NCI-H774 (cell line): Measurements from ENCODE around the gene ETHE1.

Experiments
- DNase-seq: peaks from one replicate; lab custom pipeline; 2025; lab: John Stamatoyannopoulos, UW

ETHE1 gene

GRCh38 chr19:43490759-43491158 is 36.2 kb downstream of the ETHE1 start:
- no peak for DNase-seq

DNA sequence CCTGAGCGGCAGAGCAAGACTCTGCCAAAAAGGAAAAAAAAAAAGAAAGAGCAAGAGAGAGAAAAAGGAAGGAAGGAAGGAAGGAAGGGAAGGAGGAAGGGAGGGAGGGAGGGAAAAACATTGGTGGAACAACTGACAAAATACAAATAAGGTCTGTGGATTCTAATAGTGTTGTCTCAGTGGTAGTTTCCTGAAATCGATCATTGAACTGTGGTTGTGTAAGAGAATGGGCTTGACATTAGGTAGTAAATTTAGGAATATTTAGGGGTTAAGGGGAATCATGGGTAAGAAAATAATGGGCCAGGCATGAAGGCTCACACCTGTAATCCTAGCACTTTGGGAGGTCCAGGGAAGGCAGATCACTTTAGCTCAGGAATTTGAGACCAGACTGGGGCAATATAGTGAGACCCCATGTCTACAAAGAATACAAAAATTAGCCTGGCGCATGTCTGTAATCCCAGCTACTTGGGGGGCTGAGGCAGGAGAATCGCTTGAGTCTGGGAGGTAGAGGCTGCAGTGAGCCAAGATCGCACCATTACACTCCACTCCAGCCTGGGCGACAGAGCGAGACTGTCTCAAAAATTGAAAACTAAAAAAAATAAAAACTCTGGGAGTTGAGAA is 36.9 kb downstream of the ETHE1 start:
- DNase-seq, result no peak

GRCh38 chr19:43489310-43489709 is 37.7 kb downstream of the ETHE1 start:
- DNase-seq, result no peak

DNA sequence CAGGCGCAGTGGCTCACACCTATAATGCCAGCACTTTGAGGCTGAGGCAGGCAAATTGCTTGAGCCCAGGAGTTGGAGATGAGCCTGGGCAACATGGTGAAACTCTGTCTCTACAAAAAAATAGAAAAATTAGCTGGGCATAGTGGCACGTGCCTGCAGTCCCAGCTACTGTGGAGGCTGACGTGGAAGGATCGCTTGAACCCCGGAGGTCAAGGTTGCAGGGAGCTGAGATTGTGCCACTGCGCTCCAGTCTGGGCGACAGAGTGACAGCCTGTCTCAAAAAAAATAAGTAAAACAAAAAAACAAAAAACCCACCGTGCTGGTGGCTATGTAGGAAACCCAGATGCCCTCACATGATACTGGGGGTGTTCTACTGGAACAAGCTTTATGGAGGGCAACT is 38.8 kb downstream of the ETHE1 start:
- DNase-seq, result no peak

GRCh38 chr19:43486412-43486811 is 40.6 kb downstream of the ETHE1 start:
- no peak for DNase-seq

- DNase-seq, result no peak
Observed at GRCh38 chr19:43485951-43486350, 41.0 kb downstream of the ETHE1 start.

DNA sequence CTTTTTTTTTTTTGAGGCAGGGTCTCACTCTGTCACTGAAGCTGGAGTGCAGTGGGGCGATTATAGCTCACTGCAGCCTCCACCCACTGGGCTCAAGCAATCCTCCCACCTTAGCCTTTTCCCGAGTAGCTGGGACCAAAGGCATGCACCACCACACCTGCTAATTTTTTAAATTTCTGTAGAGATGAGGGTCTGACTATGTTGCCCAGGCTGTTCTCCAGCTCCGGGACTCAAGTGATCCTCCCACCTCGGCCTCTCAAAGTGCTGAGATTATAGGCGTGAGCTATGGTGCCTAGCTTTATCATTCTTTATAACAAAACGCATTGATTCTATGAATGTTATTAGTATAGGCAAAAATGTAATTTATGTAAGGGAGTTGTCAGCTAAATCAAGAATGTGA is 43.7 kb downstream of the ETHE1 start:
- DNase-seq, result no peak

DNA sequence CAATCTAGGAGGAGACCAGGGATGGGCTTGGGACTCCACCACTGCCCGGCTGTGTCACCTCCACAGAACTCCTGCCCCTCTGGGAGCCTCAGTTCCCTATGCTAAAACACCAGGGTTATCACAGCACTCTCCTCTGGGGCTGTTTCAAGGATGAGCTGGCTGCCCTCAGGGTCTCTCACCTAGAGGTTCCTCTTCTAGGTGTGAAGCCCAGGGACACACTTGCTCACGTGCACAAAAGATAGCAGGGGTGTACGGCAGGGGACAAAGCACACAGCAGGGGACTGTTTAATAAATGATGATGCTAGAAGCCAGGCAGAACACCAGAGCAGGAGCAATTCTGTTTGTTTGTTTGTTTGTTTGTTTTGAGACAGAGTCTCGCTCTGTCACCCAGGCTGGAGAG is 44.8 kb downstream of the ETHE1 start:
- no peak for DNase-seq

DNA sequence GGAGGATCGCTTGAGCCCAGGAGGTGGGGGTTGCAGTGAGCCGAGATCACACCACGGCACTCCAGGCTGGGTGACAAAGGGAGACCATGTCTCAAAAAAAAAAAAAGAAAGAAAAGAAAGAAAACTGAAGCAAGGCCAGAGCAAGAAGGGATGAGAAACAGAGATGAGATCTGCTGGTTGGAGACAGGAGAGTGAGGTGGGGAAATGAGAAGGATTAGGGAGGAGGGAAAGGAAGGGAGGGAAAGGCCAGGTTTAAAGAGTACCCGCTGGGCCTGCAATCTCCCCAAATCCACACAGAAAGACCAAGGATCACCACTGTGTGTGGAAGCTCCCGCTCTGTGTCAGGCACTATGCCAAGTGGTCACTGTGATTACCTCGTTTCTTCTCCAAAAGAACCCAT is 45.3 kb downstream of the ETHE1 start:
- DNase-seq, result no peak

DNA sequence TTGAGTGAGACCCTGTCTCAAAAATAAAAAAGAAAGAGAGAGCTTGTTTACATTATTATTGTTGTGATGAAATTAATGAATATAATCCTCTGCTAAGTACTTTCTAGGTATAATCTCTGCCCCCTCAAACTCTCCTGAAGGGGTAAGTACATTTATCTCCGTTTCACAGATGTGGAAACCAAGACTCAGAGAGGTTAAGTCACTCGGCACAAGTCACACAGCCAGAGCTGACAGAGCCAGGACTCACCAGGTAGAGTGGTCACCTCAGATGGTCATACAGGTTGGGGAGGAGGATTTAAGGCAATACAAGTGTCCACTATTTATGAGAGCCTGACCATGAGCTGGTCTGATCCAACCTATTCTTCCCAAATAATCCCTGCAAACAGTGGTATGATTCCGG is 46.4 kb downstream of the ETHE1 start:
- no peak for DNase-seq

- DNase-seq, result no peak
Observed at GRCh38 chr19:43479961-43480561, 46.9 kb downstream of the ETHE1 start.

DNA sequence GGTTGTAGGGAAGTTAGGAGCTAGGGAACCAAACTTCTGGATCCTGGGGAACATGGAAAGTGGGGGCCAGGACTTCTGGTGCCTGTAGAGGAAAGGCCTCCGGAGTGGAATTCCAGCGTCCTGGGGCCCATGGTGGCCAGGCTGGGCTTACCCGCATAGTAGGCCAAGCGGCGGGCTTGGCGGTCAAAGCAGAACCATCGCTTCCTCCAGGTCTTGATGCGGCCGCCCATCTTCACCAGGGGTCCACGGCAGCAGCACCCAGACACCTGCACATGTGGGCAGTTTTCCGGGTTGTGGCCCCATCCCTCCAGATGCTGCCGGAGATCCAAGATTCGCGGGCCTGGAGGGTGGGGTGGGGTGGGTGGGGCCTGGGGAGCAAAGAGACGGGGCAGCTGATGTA is 47.8 kb downstream of the ETHE1 start:
- no peak for DNase-seq

- no peak for DNase-seq
Observed at GRCh38 chr19:43478323-43478722, 48.7 kb downstream of the ETHE1 start.

DNA sequence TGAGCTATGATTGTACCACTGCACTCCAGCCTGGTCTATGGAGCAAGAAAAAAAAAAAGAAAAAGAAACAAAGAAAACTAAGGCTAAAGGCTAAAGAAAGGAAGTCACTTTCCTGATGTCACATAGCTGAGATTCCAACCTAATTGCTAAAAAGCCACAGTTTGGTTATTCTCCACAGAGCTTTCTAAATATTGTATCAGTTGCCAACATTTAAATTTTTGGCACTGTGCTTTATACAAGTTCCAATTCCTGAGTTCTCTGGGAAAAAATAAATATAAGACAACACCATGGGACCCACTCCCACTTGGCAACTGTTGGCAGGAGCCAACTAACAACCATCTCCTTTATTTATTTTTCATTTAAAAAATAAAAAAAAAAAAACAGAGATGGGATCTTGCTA is 50.4 kb downstream of the ETHE1 start:
- DNase-seq, result no peak

DNA sequence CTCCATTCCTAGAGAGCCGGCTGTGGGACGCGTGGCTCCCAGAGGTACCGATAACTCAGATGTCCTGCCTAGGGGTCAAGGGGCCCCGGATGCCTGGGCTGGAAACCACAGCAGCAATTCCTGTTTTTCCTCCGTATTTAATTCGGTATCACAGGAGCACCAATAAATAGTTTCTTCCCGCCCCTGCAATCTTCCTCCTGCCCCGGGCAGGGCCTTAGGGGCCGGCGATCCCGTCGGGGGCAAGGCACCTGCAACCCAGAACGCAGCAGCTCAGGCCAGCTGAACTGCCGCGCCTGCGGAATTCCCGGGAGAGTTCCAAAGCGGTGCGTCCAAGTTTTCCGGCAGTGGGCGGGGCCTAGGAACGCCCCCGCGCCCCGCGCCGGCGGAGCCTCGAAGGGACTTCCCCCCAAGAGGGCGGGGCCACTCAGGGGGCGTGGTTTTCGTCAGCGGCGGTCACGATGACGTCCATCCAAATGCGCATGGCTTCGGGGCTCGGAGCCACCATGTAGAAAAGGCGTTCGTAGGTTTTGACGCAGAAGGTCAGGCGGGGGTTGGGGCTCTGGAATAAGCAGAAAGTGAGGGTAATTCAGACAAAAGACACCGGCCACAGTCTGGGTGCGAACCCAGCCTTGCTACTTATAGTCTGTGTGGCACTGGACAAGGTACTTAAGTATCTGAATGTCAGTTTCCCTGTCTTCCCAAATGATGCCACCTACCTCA is 51.9 kb downstream of the ETHE1 start:
- DNase-seq, result peak; percentile 92

DNA sequence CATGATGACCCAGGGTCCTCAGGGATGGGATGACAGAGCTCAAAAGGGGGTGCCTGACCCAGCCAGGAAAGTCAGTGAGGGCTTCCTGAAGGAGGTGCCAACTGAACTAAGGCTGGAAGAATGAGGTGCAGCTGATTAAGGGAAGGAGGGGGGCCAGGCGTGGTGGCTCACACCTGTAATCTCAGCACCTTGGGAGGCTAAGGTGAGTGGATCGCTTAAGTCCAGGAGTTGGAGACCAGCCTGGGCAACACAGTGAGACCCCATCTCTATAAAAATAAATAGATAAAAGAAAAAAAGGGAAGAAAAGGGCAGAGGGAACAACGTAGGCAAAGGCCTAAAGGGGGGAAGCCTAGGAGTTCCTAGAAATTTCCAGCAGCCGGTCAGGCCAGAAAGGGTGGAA is 52.5 kb downstream of the ETHE1 start:
- DNase-seq, result no peak

GRCh38 chr19:43471091-43471490 is 55.9 kb downstream of the ETHE1 start:
- no peak for DNase-seq

DNA sequence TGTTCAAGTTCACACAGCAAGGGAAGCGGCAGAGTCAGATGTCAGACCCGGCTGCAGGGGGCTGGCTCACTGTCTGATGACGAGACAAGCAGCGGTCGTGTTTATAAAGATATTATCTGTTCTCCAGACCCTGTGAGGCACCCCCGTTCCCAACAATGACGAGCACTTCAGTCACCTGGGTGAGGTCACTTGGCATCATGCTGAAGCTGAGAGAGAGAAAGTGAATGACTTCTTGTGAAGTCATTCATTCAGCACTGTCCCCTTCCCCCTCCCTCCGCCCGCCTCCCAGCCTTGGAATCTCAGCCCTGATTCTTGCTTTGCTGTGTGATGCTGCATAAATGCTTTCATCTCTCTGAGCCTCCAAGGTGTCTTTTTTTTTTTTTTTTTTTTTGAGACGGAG is 56.7 kb downstream of the ETHE1 start:
- DNase-seq, result no peak

DNA sequence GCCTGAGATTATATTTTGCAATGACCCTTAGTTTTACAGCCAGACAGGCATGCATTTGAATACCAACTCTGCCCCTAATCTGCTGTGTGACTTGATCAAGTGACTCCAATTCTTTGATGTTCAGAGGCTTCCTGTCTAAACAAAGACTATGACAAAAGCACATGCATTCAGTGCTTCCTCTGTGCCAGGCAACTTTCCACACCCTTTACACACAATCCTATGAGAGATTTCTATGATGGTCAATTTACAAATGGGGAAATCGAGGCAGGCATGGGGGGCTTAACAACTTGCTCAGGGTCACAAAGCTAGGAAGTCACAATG is 57.9 kb downstream of the ETHE1 start:
- DNase-seq, result no peak

- no peak for DNase-seq
Observed at GRCh38 chr19:43468354-43469159, 58.4 kb downstream of the ETHE1 start.

DNA sequence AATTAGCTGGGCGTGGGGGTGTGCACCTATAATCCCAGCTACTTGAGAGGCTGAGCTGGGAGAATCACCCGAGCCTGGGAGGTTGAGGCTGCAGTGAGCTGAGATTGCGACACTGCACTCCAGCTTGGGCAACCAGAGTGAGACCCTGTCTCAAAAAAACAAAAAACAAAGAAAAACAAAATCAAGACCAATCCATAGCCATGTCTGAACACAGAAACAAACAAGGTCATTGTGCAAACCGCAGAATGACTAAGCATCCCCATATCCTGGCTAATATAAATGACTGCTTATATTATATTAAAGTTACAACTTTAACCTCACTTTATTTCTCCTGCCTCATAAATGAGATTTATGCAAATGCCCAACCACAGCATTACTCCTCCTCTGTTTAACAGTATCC is 59.3 kb downstream of the ETHE1 start:
- DNase-seq, result no peak

GRCh38 chr19:43467276-43467675 is 59.7 kb downstream of the ETHE1 start:
- no peak for DNase-seq

- no peak for DNase-seq
Observed at GRCh38 chr19:43466793-43467192, 60.2 kb downstream of the ETHE1 start.
